Measurements from ENCODE around the gene SH3BGR. TPM values are rescaled to one million over a fixed set of nuclear protein-coding genes. Genes with fewer than 3 reads are reported as not detected.

SH3BGR gene
- total and polyA plus RNA-seq, 2 donors (not counting 3 experiments of a cell fraction or from before 2014, with no cell fraction given): 1.1 TPM; not detected in 1

DNA sequence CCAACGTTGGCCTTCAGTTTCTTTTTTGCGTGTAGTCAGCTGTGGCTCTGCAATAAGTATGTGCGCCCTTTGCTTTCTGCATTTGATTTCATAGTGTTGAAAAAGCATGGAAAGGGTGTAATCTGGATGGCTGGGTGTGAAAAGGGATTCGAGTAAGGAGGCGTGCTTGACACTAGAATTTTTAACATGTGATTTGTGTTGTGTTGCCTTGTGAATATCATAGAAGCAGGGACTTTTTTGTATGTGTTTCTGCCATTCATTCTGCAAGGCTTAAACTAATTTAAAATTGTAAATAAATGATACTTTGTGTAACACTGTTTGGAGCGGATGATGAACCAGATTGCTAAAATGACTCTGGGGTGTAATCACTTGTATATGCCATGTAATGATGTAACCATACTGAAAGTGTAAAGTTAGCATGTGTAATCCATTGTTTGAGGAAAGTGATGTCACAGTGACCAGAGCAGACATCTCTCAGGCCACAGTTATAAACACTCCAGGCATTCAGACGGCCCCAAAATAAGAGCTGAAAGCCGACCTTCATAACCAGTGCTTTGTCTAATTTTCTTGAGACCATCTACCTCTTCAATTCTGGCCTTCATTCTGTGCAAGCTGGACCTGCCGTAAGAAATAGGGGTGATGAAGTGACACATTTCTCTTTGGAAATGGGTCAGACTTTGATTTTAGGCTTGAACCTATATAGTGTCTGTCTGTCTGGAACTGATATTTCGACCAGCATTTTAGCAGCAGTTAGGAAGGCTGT lies 618 bp downstream of the SH3BGR start:
- no peak overlapping the region for H3K27ac ChIP-seq (ENCODE audit: insufficient read depth, low read depth, low read length)
- H3K4me1 ChIP-seq (ENCODE audit: control insufficient read depth, extremely low read depth, insufficient read depth, low read length): no peaks in the 10 kb centered on the region
- no peak for FAIRE-seq
- ChIA-PET CTCF (no interaction called here), POLR2A (no interaction called here)
- TF ChIP-seq GATA2 (IDR thresholded peaks at IDR 0.05; ENCODE audit: insufficient read depth, insufficient read length, low read depth, low read length) (no peak), MYC (IDR thresholded peaks at IDR 0.05; ENCODE audit: low read depth, low read length) (no peak), FOS (IDR thresholded peaks at IDR 0.05; ENCODE audit: borderline replicate concordance, insufficient read depth, low read length) (no peak)
- TF ChIP-seq, protein P1, sequence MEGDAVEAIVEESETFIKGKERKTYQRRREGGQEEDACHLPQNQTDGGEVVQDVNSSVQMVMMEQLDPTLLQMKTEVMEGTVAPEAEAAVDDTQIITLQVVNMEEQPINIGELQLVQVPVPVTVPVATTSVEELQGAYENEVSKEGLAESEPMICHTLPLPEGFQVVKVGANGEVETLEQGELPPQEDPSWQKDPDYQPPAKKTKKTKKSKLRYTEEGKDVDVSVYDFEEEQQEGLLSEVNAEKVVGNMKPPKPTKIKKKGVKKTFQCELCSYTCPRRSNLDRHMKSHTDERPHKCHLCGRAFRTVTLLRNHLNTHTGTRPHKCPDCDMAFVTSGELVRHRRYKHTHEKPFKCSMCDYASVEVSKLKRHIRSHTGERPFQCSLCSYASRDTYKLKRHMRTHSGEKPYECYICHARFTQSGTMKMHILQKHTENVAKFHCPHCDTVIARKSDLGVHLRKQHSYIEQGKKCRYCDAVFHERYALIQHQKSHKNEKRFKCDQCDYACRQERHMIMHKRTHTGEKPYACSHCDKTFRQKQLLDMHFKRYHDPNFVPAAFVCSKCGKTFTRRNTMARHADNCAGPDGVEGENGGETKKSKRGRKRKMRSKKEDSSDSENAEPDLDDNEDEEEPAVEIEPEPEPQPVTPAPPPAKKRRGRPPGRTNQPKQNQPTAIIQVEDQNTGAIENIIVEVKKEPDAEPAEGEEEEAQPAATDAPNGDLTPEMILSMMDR (IDR thresholded peaks at IDR 0.05; ENCODE audit: extremely low read depth in 1 of 2, insufficient read depth in 1 of 2, low read depth in 1 of 2, low read length in 2 of 2): no peak
- no peaks in the 10 kb centered on the region for H3K79me2 ChIP-seq (ENCODE audit: control insufficient read depth, insufficient read depth, low read length)
- no peaks in the 10 kb centered on the region for H4K20me1 ChIP-seq (replicated peaks; ENCODE audit: control insufficient read depth, extremely low read depth, insufficient read depth, low read length)
- intact Hi-C loops (cut with micrococcal nuclease) (no loop called here), dilution Hi-C loops (cut with MboI; ENCODE audit: extremely low pct_ligation_motif_present, low sequenced_read_pairs) (no loop called here)
- H3K9ac ChIP-seq (replicated peaks; ENCODE audit: extremely low read depth, insufficient read depth, low read length): no peak overlapping the region
- H3K36me3 ChIP-seq (ENCODE audit: control insufficient read depth in 2 of 2, extremely low read depth in 1 of 2, insufficient read depth in 2 of 2, low read length in 2 of 2): no peaks in the 10 kb centered on the region
- H3K9me1 ChIP-seq (replicated peaks; ENCODE audit: control insufficient read depth, extremely low read depth, insufficient read depth, low read length): no peaks in the 10 kb centered on the region
- BruUV-seq (replicated peaks): no TSS peak
- peaks cover 3 to 7% of the 10 kb centered on the region in 2 experiments for H3K27me3 ChIP-seq (ENCODE audit: control insufficient read depth in 2 of 2, insufficient read depth in 2 of 2, low read length in 2 of 2)
- H3K9me3 ChIP-seq (replicated peaks; ENCODE audit: control insufficient read depth, insufficient read depth, low read length): no peaks in the 10 kb centered on the region
- DNase-seq (ENCODE audit: low read depth, low spot score): no peak
- H3K4me3 ChIP-seq (replicated peaks in 1 of 3; ENCODE audit: insufficient read depth in 1 of 3, low read depth in 1 of 3, low read length in 3 of 3): no peak overlapping the region
- no peak overlapping the region for H3K4me2 ChIP-seq (ENCODE audit: insufficient read depth, low read length)
- no peak overlapping the region for H2AFZ ChIP-seq (ENCODE audit: low read depth, low read length)

DNA sequence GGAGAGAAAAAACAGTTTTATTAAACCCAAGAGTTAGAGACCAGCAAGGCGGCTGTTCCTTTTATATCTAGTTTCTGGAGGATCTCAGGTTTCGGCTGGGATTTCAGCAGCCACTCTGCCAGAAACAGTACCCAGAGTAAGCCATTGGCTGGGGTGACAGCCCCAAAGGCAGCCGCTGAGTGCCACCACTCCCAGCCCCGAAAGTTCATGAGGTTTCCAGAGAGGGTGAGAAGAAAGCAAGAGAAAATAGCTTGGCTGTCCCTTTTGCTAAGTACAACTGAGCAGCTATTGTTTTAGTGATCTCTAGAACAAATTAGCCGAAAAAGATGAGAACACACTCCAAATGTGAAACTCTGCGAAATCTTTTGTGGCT lies 1.2 kb downstream of the SH3BGR start:
- BruUV-seq (replicated peaks): no TSS peak
- no peak overlapping the region for H3K27ac ChIP-seq (ENCODE audit: insufficient read depth, low read depth, low read length)
- H3K4me2 ChIP-seq (ENCODE audit: insufficient read depth, low read length): no peak overlapping the region
- dilution Hi-C loops (cut with MboI; ENCODE audit: extremely low pct_ligation_motif_present, low sequenced_read_pairs): no loop called here
- H2AFZ ChIP-seq (ENCODE audit: low read depth, low read length): no peak overlapping the region
- no peaks in the 10 kb centered on the region for H3K9me1 ChIP-seq (replicated peaks; ENCODE audit: control insufficient read depth, extremely low read depth, insufficient read depth, low read length)
- H3K9ac ChIP-seq (replicated peaks; ENCODE audit: extremely low read depth, insufficient read depth, low read length): no peak overlapping the region
- H3K27me3 ChIP-seq (ENCODE audit: control insufficient read depth in 2 of 2, insufficient read depth in 2 of 2, low read length in 2 of 2): peaks cover 3 to 7% of the 10 kb centered on the region in 2 experiments
- H3K4me1 ChIP-seq (ENCODE audit: control insufficient read depth, extremely low read depth, insufficient read depth, low read length): no peaks in the 10 kb centered on the region
- H3K4me3 ChIP-seq (replicated peaks in 1 of 3; ENCODE audit: insufficient read depth in 1 of 3, low read depth in 1 of 3, low read length in 3 of 3): no peak overlapping the region
- no peaks in the 10 kb centered on the region for H4K20me1 ChIP-seq (replicated peaks; ENCODE audit: control insufficient read depth, extremely low read depth, insufficient read depth, low read length)
- ChIA-PET CTCF (no interaction called here), POLR2A (no interaction called here)
- no peaks in the 10 kb centered on the region for H3K36me3 ChIP-seq (ENCODE audit: control insufficient read depth in 2 of 2, extremely low read depth in 1 of 2, insufficient read depth in 2 of 2, low read length in 2 of 2)
- H3K79me2 ChIP-seq (ENCODE audit: control insufficient read depth, insufficient read depth, low read length): no peaks in the 10 kb centered on the region
- no peaks in the 10 kb centered on the region for H3K9me3 ChIP-seq (replicated peaks; ENCODE audit: control insufficient read depth, insufficient read depth, low read length)
- intact Hi-C loops (cut with micrococcal nuclease): no loop called here
- no peak for DNase-seq (ENCODE audit: low read depth, low spot score)
- TF ChIP-seq, protein P2, sequence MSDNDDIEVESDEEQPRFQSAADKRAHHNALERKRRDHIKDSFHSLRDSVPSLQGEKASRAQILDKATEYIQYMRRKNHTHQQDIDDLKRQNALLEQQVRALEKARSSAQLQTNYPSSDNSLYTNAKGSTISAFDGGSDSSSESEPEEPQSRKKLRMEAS (IDR thresholded peaks at IDR 0.05; ENCODE audit: insufficient read depth, insufficient read length): no peak
- no peak for TF ChIP-seq MYC (IDR thresholded peaks at IDR 0.05; ENCODE audit: low read depth, low read length)
- TF ChIP-seq GATA2 (IDR thresholded peaks at IDR 0.05; ENCODE audit: insufficient read depth, insufficient read length, low read depth, low read length): no peak
- TF ChIP-seq POLR2AphosphoS5 (IDR thresholded peaks at IDR 0.05; ENCODE audit: insufficient read depth, low read depth, low read length): no peak
- no peak for TF ChIP-seq EZH2 (IDR thresholded peaks at IDR 0.05; ENCODE audit: borderline replicate concordance, low read depth, low read length, severe bottlenecking)
- no peak for TF ChIP-seq JUN (IDR thresholded peaks at IDR 0.05; ENCODE audit: borderline replicate concordance, insufficient read depth, insufficient read length, low read depth)
- no peak for TF ChIP-seq FOS (IDR thresholded peaks at IDR 0.05; ENCODE audit: borderline replicate concordance, insufficient read depth, low read length)
- TF ChIP-seq, protein P1 (IDR thresholded peaks at IDR 0.05; ENCODE audit: extremely low read depth in 1 of 2, insufficient read depth in 1 of 2, low read depth in 1 of 2, low read length in 2 of 2): no peak
- TF ChIP-seq POLR2A (IDR thresholded peaks at IDR 0.05; ENCODE audit: low read depth, low read length): no peak
- no peak for FAIRE-seq

All from endothelial cell of umbilical vein (primary cell).